Natural killer cell (primary cell): ENCODE measurements around the gene LCN6. TPM values are rescaled to one million over a fixed set of nuclear protein-coding genes. Genes with fewer than 3 reads are reported as not detected.

Experiments
- ATAC-seq, 3 donors: fragments of 150-1000 bp in 2 of 3; fragments of 200-7000 bp in 1 of 3; cut with Tn5 transposase; 1 replicate in 1 of 3; 2 replicates in 2 of 3; pipeline ENCODE4 v1.10.0; 2021; ENCODE audit warnings: mild to moderate bottlenecking in 2 of 3, moderate library complexity in 2 of 3
- DNase-seq, 2 donors: peaks; one replicate each; pipeline versions ENCODE4 v3.0.0 to v3.0.0-alpha.2; 2013 to 2021; ENCODE audit warnings: mixed read lengths in 1 of 2
- H3K27ac ChIP-seq: one replicate; pipeline ENCODE4 v1.5.1; 2013; ENCODE audit warnings: mild to moderate bottlenecking, low read length
- H3K27me3 ChIP-seq: one replicate; pipeline ENCODE4 v1.6.1; 2013; ENCODE audit warnings: low read length; ENCODE audit not compliant: control insufficient read depth, insufficient read depth
- H3K36me3 ChIP-seq: one replicate; pipeline ENCODE4 v1.6.1; 2013; ENCODE audit warnings: low read length; ENCODE audit not compliant: control insufficient read depth, insufficient read depth
- H3K4me1 ChIP-seq: one replicate; pipeline ENCODE4 v1.6.1; 2013; ENCODE audit warnings: low read length; ENCODE audit not compliant: control insufficient read depth, insufficient read depth
- H3K4me3 ChIP-seq: one replicate; pipeline ENCODE4 v1.5.1; 2013; ENCODE audit warnings: low read length
- H3K9me3 ChIP-seq: one replicate; pipeline ENCODE4 v1.6.1; 2013; ENCODE audit warnings: low read length; ENCODE audit not compliant: control insufficient read depth, insufficient read depth
- H3K27ac Mint-ChIP-seq, 2 donors: one replicate each; pipeline ENCODE4 v1.8.0; 2022; ENCODE audit warnings: mild to moderate bottlenecking in 2 of 2, mixed read lengths in 2 of 2, moderate library complexity in 1 of 2
- H3K27me3 Mint-ChIP-seq, 2 donors: one replicate each; pipeline ENCODE4 v1.8.0; 2022; ENCODE audit warnings: low read depth in 2 of 2, mixed read lengths in 2 of 2
- H3K36me3 Mint-ChIP-seq: one replicate; pipeline ENCODE4 v1.8.0; 2022; ENCODE audit warnings: mixed read lengths
- H3K4me1 Mint-ChIP-seq, 2 donors: one replicate each; pipeline ENCODE4 v1.8.0; 2022; ENCODE audit warnings: mixed read lengths in 2 of 2
- H3K4me3 Mint-ChIP-seq: one replicate; pipeline ENCODE4 v1.8.0; 2022; ENCODE audit warnings: mild to moderate bottlenecking, moderate library complexity, mixed read lengths
- H3K9me3 Mint-ChIP-seq, 2 donors: one replicate each; pipeline ENCODE4 v1.8.0; 2022; ENCODE audit warnings: mixed read lengths in 2 of 2
- WGBS: methylation state at CpG from one replicate; pipeline ENCODE4 v1.1.7; 2013; ENCODE audit warnings: missing lambda C conversion rate; ENCODE audit not compliant: insufficient coverage; 5-methylcytosine and 5-hydroxymethylcytosine counted together
- intact Hi-C: fragments of 100-400 bp; cut with micrococcal nuclease; formaldehyde crosslinking; loops from one replicate; pipeline ENCODE4 v1.14.2; 2022
- total RNA-seq, 4 donors: library from RNA; stranded (reverse); fragments of 120-200 nt in 1 of 4; gene quantifications; one replicate each; pipeline versions ENCODE4 v1.2.3 to v1.2.4, GENCODE V29; 2013 to 2022
- TF ChIP-seq, protein P1 (sequence below): fragments of 200-600 bp; IDR thresholded peaks from one replicate; pipeline ENCODE4 v1.8.0; 2022; ENCODE audit warnings: antibody characterized with exemption

The LCN6 gene
- total RNA-seq, 3 donors from 2014 or later (not counting 1 experiment from before 2014, with no cell fraction given): not detected

DNA sequence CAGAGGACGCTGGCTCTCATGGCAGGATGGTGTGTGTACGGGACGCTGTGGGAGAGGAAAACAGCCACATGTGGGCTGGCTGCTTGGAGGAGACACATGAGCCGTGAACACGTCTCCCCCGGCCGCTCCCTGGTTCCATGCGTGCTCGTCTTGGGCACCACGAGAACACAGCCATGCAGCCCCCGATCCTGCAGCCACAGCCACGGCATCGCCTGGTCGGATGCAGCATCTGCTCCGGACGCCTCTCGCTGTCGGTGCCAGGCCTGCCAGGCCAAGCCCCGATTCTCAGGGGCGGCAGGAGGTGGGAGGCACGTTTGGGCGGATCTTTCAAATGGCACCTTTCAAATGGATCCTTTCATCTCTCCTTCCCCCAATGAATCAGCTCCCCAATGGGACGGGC is 8.8 kb downstream of the LCN6 start:
- Histone ChIP-seq H3K36me3 (no peaks in the 10 kb centered on the region), H3K4me3 (no peak overlapping the region), H3K4me1 (peaks cover 23% of the 10 kb centered on the region), H3K27me3 (peaks cover 11% of the 10 kb centered on the region), H3K27ac (no peak overlapping the region), H3K9me3 (no peaks in the 10 kb centered on the region)
- Mint-ChIP-seq H3K36me3 (no peaks in the 10 kb centered on the region), H3K27me3 (peaks cover 0 to 6% of the 10 kb centered on the region in 2 donors), H3K9me3 (no peaks in the 10 kb centered on the region), H3K27ac (no peak overlapping the region), H3K4me3 (no peak overlapping the region), H3K4me1 (no peaks in the 10 kb centered on the region)
- ATAC-seq (no peak), DNase-seq (no peak)
- intact Hi-C loops: no loop called here
- TF ChIP-seq, protein P1, sequence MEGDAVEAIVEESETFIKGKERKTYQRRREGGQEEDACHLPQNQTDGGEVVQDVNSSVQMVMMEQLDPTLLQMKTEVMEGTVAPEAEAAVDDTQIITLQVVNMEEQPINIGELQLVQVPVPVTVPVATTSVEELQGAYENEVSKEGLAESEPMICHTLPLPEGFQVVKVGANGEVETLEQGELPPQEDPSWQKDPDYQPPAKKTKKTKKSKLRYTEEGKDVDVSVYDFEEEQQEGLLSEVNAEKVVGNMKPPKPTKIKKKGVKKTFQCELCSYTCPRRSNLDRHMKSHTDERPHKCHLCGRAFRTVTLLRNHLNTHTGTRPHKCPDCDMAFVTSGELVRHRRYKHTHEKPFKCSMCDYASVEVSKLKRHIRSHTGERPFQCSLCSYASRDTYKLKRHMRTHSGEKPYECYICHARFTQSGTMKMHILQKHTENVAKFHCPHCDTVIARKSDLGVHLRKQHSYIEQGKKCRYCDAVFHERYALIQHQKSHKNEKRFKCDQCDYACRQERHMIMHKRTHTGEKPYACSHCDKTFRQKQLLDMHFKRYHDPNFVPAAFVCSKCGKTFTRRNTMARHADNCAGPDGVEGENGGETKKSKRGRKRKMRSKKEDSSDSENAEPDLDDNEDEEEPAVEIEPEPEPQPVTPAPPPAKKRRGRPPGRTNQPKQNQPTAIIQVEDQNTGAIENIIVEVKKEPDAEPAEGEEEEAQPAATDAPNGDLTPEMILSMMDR: no peak
- 93% methylated on average over 23 of the region's 23 CpGs for WGBS

DNA sequence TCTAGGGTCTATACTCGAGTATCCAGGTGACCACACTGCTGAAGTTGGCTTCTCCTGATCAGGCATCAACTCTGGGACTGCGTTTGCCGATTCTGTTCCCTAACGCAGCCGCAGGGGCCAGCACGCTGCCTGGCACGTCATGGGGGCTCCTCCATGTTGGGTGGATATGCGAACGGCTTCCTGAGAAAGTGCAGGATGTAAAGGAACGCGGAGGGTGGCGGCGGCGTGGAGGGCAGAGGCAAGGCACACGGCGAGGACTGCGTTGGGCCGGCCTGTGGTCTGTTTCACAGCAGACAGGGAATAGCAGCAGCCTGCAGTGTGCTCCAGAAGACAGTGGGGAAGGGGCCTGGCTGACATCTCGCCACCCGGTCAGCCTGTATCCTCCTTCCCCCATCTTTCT is 9.4 kb downstream of the LCN6 start:
- Histone ChIP-seq H3K27me3 (peaks cover 11% of the 10 kb centered on the region), H3K9me3 (no peaks in the 10 kb centered on the region), H3K4me1 (peaks cover 23% of the 10 kb centered on the region), H3K36me3 (no peaks in the 10 kb centered on the region), H3K4me3 (no peak overlapping the region), H3K27ac (no peak overlapping the region)
- Mint-ChIP-seq H3K27me3 (peaks cover 0 to 6% of the 10 kb centered on the region in 2 donors), H3K4me3 (no peak overlapping the region), H3K27ac (no peak overlapping the region), H3K9me3 (no peaks in the 10 kb centered on the region), H3K36me3 (no peaks in the 10 kb centered on the region), H3K4me1 (no peaks in the 10 kb centered on the region)
- no peak for DNase-seq
- intact Hi-C loops: no loop called here
- WGBS: 95% methylated on average over 20 of the region's 20 CpGs
- TF ChIP-seq, protein P1: no peak
- ATAC-seq: no peak

DNA sequence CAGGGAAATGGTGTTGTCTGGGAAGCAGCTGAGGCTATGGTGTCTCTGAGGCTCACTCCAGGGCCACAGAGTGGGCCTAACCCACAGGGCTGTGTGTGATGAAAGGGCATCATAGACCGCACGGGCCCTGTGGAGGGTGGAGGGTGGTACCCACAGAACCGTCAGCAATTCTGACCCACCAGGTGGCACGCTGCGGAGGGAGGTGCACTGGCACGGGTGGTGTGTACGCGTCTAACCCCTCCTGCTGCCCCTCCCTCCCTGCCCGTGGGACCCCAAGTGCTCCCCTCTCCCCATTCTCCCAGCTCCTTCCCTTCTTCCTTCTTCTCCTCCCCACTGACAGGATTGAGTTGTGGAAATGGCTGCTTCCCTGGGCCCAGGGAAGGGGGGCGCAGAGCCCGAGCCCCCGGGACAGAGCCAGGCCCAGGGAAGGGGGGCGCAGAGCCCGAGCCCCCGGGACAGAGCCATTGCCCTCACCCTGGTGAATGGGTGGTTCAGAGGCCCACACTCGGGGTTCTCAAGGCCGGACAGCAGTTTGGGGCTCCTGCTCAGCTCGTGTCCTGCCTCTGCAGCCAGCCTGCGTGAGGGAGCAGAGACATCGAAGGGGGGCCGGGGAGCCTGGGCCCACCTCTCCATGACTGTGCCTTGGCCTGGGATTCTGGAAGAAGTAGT is 12.4 kb downstream of the LCN6 start:
- Mint-ChIP-seq H3K27me3 (no peaks in the 10 kb centered on the region), H3K36me3 (no peaks in the 10 kb centered on the region), H3K4me1 (no peaks in the 10 kb centered on the region), H3K9me3 (no peaks in the 10 kb centered on the region), H3K4me3 (no peak overlapping the region), H3K27ac (no peak overlapping the region)
- Histone ChIP-seq H3K4me1 (peaks cover 2% of the 10 kb centered on the region), H3K27me3 (peaks cover 2% of the 10 kb centered on the region), H3K4me3 (no peak overlapping the region), H3K9me3 (no peaks in the 10 kb centered on the region), H3K36me3 (no peaks in the 10 kb centered on the region), H3K27ac (no peak overlapping the region)
- WGBS: 94% methylated on average over 21 of the region's 21 CpGs
- intact Hi-C loops: no loop called here
- ATAC-seq: no peak
- no peak for DNase-seq
- TF ChIP-seq, protein P1: no peak
